Ovary (tissue), 3 donors: ENCODE measurements around the gene PPDPF.

Experiments used
- CTCF ChIP-seq, 3 donors: fragments of 450-650 bp in 2 of 3; fragments of 200-600 bp in 1 of 3; IDR thresholded peaks; one replicate each; pipeline versions ENCODE4 v1.5.1 to v1.8.0; 2016 to 2022; ENCODE audit warnings: antibody characterized with exemption in 3 of 3, mild to moderate bottlenecking in 1 of 3
- EP300 ChIP-seq: sonication (generic); formaldehyde crosslinking; IDR thresholded peaks from one replicate; pipeline ENCODE4 v1.6.1; 2017; ENCODE audit warnings: antibody characterized with exemption
- POLR2A ChIP-seq: fragments of 450-650 bp; IDR thresholded peaks from one replicate; pipeline ENCODE4 v1.6.1; 2017; ENCODE audit warnings: antibody characterized with exemption, mild to moderate bottlenecking, moderate library complexity
- donor health status: DM: no; HTN: no; CAD: no.

- TF ChIP-seq CTCF (IDR thresholded peaks at IDR 0.05) (no peak), POLR2A (no peak), EP300 (no peak)
Measured at GRCh38 chr20:63533871-63534393, 13.4 kb downstream of the PPDPF start.
